Muscle layer of colon (tissue), 2 donors: ENCODE data around the gene CTNNA2.

Experiments
- H3K27ac ChIP-seq: one replicate; pipeline ENCODE4 v1.7.0; 2013; ENCODE audit warnings: low read depth, mild to moderate bottlenecking, low read length, moderate library complexity
- H3K27me3 ChIP-seq, 2 donors: one replicate each; pipeline ENCODE4 v1.7.0; 2013; ENCODE audit warnings: low read length in 2 of 2, mild to moderate bottlenecking in 2 of 2; ENCODE audit not compliant: insufficient read depth in 2 of 2, control insufficient read depth in 1 of 2
- H3K36me3 ChIP-seq: one replicate; pipeline ENCODE4 v1.7.0; 2013; ENCODE audit warnings: mild to moderate bottlenecking, low read length; ENCODE audit not compliant: insufficient read depth
- H3K4me1 ChIP-seq: one replicate; pipeline ENCODE4 v1.7.0; 2013; ENCODE audit warnings: mild to moderate bottlenecking, low read length; ENCODE audit not compliant: insufficient read depth
- H3K4me3 ChIP-seq, 2 donors: one replicate each; pipeline ENCODE4 v1.7.0; 2013; ENCODE audit warnings: low read length in 2 of 2, low read depth in 1 of 2, mild to moderate bottlenecking in 1 of 2, moderate library complexity in 1 of 2
- H3K9ac ChIP-seq: one replicate; pipeline ENCODE4 v1.7.0; 2013; ENCODE audit warnings: low read length
- H3K9me3 ChIP-seq: one replicate; pipeline ENCODE4 v1.7.0; 2013; ENCODE audit warnings: mild to moderate bottlenecking, low read length
- donor health status: abdominal sarcoma.
- donor health status: Adenocarcinoma of cecum.

Gene CTNNA2

GRCh38 chr2:80105015-80105640, 592.3 kb downstream of the CTNNA2 start:
- Histone ChIP-seq H3K36me3 (no peaks in the 10 kb centered on the region), H3K9me3 (no peaks in the 10 kb centered on the region), H3K27me3 (no peaks in the 10 kb centered on the region), H3K9ac (no peak overlapping the region), H3K27ac (no peak overlapping the region), H3K4me3 (no peak overlapping the region), H3K4me1 (no peaks in the 10 kb centered on the region)

GRCh38 chr2:80111185-80111584, 598.3 kb downstream of the CTNNA2 start:
- H3K4me1 ChIP-seq, result no peaks in the 10 kb centered on the region
- no peak overlapping the region for H3K9ac ChIP-seq
- H3K27ac ChIP-seq, result no peak overlapping the region
- no peak overlapping the region for H3K4me3 ChIP-seq
- no peaks in the 10 kb centered on the region for H3K9me3 ChIP-seq
- H3K36me3 ChIP-seq, result no peaks in the 10 kb centered on the region
- H3K27me3 ChIP-seq, result no peaks in the 10 kb centered on the region

- Histone ChIP-seq H3K4me1 (no peaks in the 10 kb centered on the region), H3K4me3 (no peak overlapping the region), H3K9ac (no peak overlapping the region), H3K9me3 (no peaks in the 10 kb centered on the region), H3K36me3 (no peaks in the 10 kb centered on the region), H3K27me3 (no peaks in the 10 kb centered on the region), H3K27ac (no peak overlapping the region)
Observed at GRCh38 chr2:80112790-80113189, 599.9 kb downstream of the CTNNA2 start.

DNA sequence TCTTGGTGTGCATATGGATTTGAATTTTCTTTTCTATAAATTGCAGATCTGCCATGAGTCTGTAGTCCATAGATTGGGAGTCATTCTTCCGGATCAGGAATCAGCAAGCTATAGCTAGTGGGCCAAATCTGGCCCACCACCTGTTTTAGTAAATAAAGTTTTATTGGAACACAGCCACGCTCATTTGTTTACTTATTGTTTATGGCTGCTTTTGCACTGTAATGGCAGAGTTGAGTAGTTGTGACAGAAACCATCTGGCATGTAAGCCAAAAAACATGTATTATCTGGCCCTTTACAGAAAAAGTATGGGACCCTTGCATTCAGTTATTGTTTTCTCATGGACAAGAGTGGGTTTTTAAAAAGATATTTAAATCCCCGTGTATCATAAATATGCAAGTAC, 600.5 kb downstream of the CTNNA2 start:
- Histone ChIP-seq H3K27me3 (no peaks in the 10 kb centered on the region), H3K9me3 (no peaks in the 10 kb centered on the region), H3K27ac (no peak overlapping the region), H3K4me3 (no peak overlapping the region), H3K36me3 (no peaks in the 10 kb centered on the region), H3K4me1 (no peaks in the 10 kb centered on the region), H3K9ac (no peak overlapping the region)

DNA sequence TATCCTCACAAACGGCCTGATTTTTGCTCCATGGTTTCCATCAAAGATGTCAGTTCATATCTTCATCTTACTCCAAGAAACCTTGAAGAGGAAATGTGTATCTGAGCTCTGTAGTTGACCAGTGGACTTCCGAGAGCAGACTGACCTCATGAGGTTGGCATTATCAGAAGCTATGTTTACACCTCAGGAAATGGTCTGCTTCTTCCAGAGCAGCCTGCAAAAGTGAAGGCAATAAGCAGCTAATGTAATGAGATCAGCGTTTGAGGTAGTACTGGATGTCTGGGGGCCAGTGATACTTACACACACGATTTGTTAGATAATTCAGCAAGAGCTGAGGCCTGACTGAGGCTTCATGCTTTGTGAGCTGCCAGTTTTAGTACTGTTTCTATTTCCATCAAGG, 602.0 kb downstream of the CTNNA2 start:
- Histone ChIP-seq H3K4me3 (no peak overlapping the region), H3K4me1 (no peaks in the 10 kb centered on the region)

GRCh38 chr2:80117401-80117800, 604.5 kb downstream of the CTNNA2 start:
- no peak overlapping the region for H3K27ac ChIP-seq

More for the DNA sequence above, 602.0 kb downstream of the CTNNA2 start:
- H3K36me3 ChIP-seq, result no peaks in the 10 kb centered on the region
- H3K9me3 ChIP-seq, result no peaks in the 10 kb centered on the region
- H3K27me3 ChIP-seq, result no peaks in the 10 kb centered on the region
- no peak overlapping the region for H3K9ac ChIP-seq
- no peak overlapping the region for H3K27ac ChIP-seq

DNA sequence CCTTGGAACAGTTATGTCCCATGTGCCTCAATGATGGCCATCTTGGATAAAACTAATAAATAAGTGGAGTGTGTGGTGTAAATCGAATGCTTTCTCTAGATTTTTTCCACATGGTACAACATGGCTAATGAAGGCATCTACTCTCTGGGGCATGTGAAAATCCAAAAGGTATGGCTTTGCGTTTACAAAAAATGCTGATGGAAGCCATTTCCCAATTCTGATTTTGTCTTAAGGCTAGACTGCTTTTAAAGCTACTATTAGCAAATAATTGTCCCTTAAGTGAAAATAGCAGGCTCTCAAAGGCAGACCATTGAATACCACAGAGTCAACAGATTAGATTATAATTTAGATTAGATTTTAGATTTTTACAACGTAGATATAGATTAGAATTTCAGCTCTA, 608.0 kb downstream of the CTNNA2 start:
- no peaks in the 10 kb centered on the region for H3K36me3 ChIP-seq
- H3K9ac ChIP-seq, result no peak overlapping the region
- H3K9me3 ChIP-seq, result no peaks in the 10 kb centered on the region
- H3K27me3 ChIP-seq, result no peaks in the 10 kb centered on the region
- no peak overlapping the region for H3K4me3 ChIP-seq
- no peak overlapping the region for H3K27ac ChIP-seq
- no peaks in the 10 kb centered on the region for H3K4me1 ChIP-seq

More at GRCh38 chr2:80117401-80117800, 604.5 kb downstream of the CTNNA2 start:
- H3K9me3 ChIP-seq, result no peaks in the 10 kb centered on the region
- H3K4me1 ChIP-seq, result no peaks in the 10 kb centered on the region
- no peaks in the 10 kb centered on the region for H3K36me3 ChIP-seq
- no peak overlapping the region for H3K9ac ChIP-seq
- no peak overlapping the region for H3K4me3 ChIP-seq
- H3K27me3 ChIP-seq, result no peaks in the 10 kb centered on the region

GRCh38 chr2:80122675-80123074, 609.8 kb downstream of the CTNNA2 start:
- H3K27me3 ChIP-seq, result no peaks in the 10 kb centered on the region
- no peak overlapping the region for H3K4me3 ChIP-seq
- H3K9ac ChIP-seq, result no peak overlapping the region
- H3K9me3 ChIP-seq, result no peaks in the 10 kb centered on the region
- H3K4me1 ChIP-seq, result no peaks in the 10 kb centered on the region
- H3K27ac ChIP-seq, result no peak overlapping the region
- H3K36me3 ChIP-seq, result no peaks in the 10 kb centered on the region

DNA sequence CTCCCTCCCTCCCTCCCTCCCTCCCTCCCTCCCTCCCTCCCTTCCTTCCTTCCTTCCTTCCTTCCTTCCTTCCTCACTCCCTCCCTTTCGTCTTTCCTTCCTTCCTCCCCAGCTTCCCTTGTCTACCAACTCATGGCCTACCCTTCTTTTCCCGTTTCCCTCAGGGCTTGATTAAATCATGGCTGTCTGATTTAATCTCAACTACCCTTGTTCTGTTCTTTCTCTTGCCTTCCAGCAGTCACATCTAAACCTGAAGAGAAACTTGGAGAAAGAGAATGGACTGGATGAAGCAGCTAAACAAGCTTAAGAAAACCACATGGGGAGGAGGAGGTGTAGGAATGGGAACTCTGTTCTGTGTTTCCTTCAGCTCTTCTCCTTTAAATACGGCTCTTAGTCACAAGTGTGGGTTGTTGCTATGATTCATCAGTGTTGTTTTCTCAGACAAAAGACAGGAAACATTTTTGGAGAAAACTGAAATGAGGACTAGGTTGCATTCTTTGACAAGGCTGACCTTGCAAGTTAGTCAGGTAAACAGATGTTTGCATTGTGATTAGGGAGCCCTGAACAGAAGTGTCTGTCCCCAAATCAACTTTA, 613.8 kb downstream of the CTNNA2 start:
- Histone ChIP-seq H3K36me3 (no peaks in the 10 kb centered on the region), H3K27me3 (no peaks in the 10 kb centered on the region), H3K4me1 (no peaks in the 10 kb centered on the region), H3K9ac (no peak overlapping the region), H3K4me3 (no peak overlapping the region), H3K27ac (no peak overlapping the region), H3K9me3 (no peaks in the 10 kb centered on the region)

GRCh38 chr2:80128080-80128479, 615.2 kb downstream of the CTNNA2 start:
- H3K9me3 ChIP-seq, result no peaks in the 10 kb centered on the region
- no peak overlapping the region for H3K27ac ChIP-seq

DNA sequence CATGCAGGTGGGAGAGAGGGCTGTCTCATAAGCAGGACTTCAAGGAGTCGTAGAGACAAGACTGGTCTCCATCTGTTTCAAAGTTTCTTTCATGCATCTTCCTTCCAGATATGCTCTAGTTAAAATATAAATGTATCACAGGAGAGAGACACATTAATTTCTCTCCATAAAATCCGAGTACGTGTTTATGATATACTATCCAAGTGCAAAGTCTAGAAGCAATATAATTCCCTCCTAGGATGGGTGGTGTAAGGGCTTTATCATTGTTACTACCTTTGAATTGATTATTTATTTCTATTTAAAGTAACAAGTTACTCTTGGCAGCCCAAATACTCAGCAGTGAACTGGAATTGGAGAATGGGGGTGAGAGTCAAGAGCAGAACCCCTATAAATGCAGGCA, 619.4 kb downstream of the CTNNA2 start:
- H3K36me3 ChIP-seq, result no peaks in the 10 kb centered on the region
- H3K27me3 ChIP-seq, result no peaks in the 10 kb centered on the region
- no peak overlapping the region for H3K27ac ChIP-seq
- no peaks in the 10 kb centered on the region for H3K4me1 ChIP-seq
- no peak overlapping the region for H3K4me3 ChIP-seq
- H3K9me3 ChIP-seq, result no peaks in the 10 kb centered on the region
- no peak overlapping the region for H3K9ac ChIP-seq

More at GRCh38 chr2:80128080-80128479, 615.2 kb downstream of the CTNNA2 start:
- H3K27me3 ChIP-seq, result no peaks in the 10 kb centered on the region
- H3K4me3 ChIP-seq, result no peak overlapping the region
- H3K36me3 ChIP-seq, result no peaks in the 10 kb centered on the region
- no peaks in the 10 kb centered on the region for H3K4me1 ChIP-seq
- H3K9ac ChIP-seq, result no peak overlapping the region

DNA sequence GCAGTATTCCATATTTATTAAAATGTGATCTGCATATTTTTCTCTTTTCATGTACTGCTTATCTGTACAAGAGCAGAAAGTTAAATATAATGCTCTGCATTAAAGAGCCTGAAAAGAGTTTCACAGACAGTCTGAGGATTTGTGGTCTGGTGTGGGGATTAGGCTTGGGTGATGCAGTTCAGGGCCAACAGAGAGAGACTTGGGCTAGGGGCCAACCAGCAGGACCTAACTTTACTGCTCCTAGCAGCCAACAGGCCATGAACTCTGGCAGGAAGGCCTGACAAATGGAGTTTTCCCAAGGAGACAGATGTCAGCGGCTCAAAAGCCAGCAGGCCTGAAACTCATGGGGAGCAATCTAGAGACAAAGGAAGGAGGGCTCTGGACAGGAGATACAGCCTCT, 622.1 kb downstream of the CTNNA2 start:
- Histone ChIP-seq H3K9ac (no peak overlapping the region), H3K4me1 (no peaks in the 10 kb centered on the region), H3K27me3 (no peaks in the 10 kb centered on the region), H3K27ac (no peak overlapping the region), H3K4me3 (no peak overlapping the region), H3K36me3 (no peaks in the 10 kb centered on the region), H3K9me3 (no peaks in the 10 kb centered on the region)
